GM12878 (cell line): Measurements from ENCODE around the gene NLRP9. TPM values are rescaled to one million over a fixed set of nuclear protein-coding genes. Genes with fewer than 3 reads are reported as not detected.

Experiments used
- ATAC-seq: fragments of 200-7000 bp; cut with Tn5 transposase; 3 replicates; pipeline ENCODE4 v1.9.1; 2020; ENCODE audit warnings: mild to moderate bottlenecking, moderate library complexity
- BruUV-seq: library from RNA; stranded (reverse); fragments of 400-500 nt; replicated peaks from 2 replicates; lab custom pipeline; 2021; lab: Mats Ljungman, UMichigan
- CTCF ChIA-PET: fragments of 300-600 bp; sonication (Branson Sonifier 250); formaldehyde crosslinking; extraction: SDS; loops from one replicate; lab custom pipeline; 2021; ENCODE audit warnings: inconsistent platforms; lab: Yijun Ruan, JAX
- POLR2A ChIA-PET: fragments of 350-600 bp; formaldehyde crosslinking; extraction: SDS; loops from one replicate; lab custom pipeline; 2021; ENCODE audit warnings: inconsistent platforms; lab: Charles Lee
- RAD21 ChIA-PET: fragments of 300-600 bp; sonication (Branson Sonifier 250); formaldehyde crosslinking; loops from one replicate; lab custom pipeline; 2023; ENCODE audit warnings: antibody characterized with exemption; ENCODE audit not compliant: unreplicated experiment; lab: Charles Lee
- SMC1A ChIA-PET: fragments of 300-600 bp; sonication (Branson Sonifier 250); formaldehyde crosslinking; loops from one replicate; lab custom pipeline; 2023; ENCODE audit not compliant: unreplicated experiment, uncharacterized antibody; lab: Charles Lee
- DNase-seq: peaks from one replicate; pipeline ENCODE4 v3.0.0-alpha.2; 2011; ENCODE audit warnings: low read depth, low spot score
- FAIRE-seq: peaks from 3 replicates; lab custom pipeline; 2011; peaks lifted over from hg19 to GRCh38; lab: Jason Lieb, UNC
- H2AFZ ChIP-seq: 2 replicates; pipeline ENCODE4 v1.6.0; 2011; ENCODE audit warnings: low read depth, low read length, control low read depth; ENCODE audit not compliant: control insufficient read depth
- H3K27ac ChIP-seq: 2 replicates; pipeline ENCODE4 v1.5.1; 2011; ENCODE audit warnings: control low read depth; ENCODE audit not compliant: control insufficient read depth, insufficient read depth
- H3K27me3 ChIP-seq, 2 experiments: replicated peaks in 1 of 2; 2 replicates each; pipeline versions ENCODE4 v1.6.0 to v1.6.1; 2011; ENCODE audit warnings: low read length in 1 of 2; ENCODE audit not compliant: control insufficient read depth in 2 of 2, insufficient read depth in 2 of 2
- H3K36me3 ChIP-seq, 2 experiments: 2 replicates each; pipeline ENCODE4 v1.5.1; 2011; ENCODE audit warnings: low read length in 1 of 2; ENCODE audit not compliant: control insufficient read depth in 2 of 2, insufficient read depth in 2 of 2
- H3K4me1 ChIP-seq: 2 replicates; pipeline ENCODE4 v1.6.1; 2011; ENCODE audit warnings: mild to moderate bottlenecking, low read length, moderate library complexity, mixed read lengths; ENCODE audit not compliant: control insufficient read depth, insufficient read depth
- H3K4me2 ChIP-seq: 2 replicates; pipeline ENCODE4 v1.6.0; 2011; ENCODE audit warnings: control low read depth; ENCODE audit not compliant: control insufficient read depth, insufficient read depth
- H3K4me3 ChIP-seq: fragments of 200-600 bp; sonication (generic); 2 replicates; pipeline ENCODE4 v1.5.1; 2016
- H3K79me2 ChIP-seq: 2 replicates; pipeline ENCODE4 v1.6.0; 2011; ENCODE audit warnings: low read length; ENCODE audit not compliant: control insufficient read depth, insufficient read depth
- H3K9ac ChIP-seq: 2 replicates; pipeline ENCODE4 v1.8.0; 2011; ENCODE audit warnings: low read length, control low read depth, mixed read lengths; ENCODE audit not compliant: control insufficient read depth, insufficient read depth
- H3K9me3 ChIP-seq: replicated peaks from 3 replicates; pipeline ENCODE4 v1.5.1; 2011; ENCODE audit warnings: mild to moderate bottlenecking, low read length; ENCODE audit not compliant: control insufficient read depth, insufficient read depth
- H4K20me1 ChIP-seq: 2 replicates; pipeline ENCODE4 v1.6.0; 2011; ENCODE audit not compliant: control insufficient read depth, insufficient read depth
- CUX1 ChIP-seq: IDR thresholded peaks from 2 replicates; pipeline ENCODE4 v1.6.1; 2012; ENCODE audit warnings: improper control_type of control experiment, low read depth, low read length; ENCODE audit not compliant: insufficient replicate concordance
- HDGF ChIP-seq: fragments of 450-650 bp; IDR thresholded peaks from 2 replicates; pipeline ENCODE4 v1.6.1; 2016; ENCODE audit warnings: antibody characterized with exemption
- KDM1A ChIP-seq: fragments of 200-600 bp; sonication (generic); IDR thresholded peaks from 2 replicates; pipeline ENCODE4 v1.6.1; 2016; ENCODE audit warnings: borderline replicate concordance
- LARP7 ChIP-seq: fragments of 450-650 bp; IDR thresholded peaks from 2 replicates; pipeline ENCODE4 v1.6.1; 2017; ENCODE audit warnings: mild to moderate bottlenecking
- MTA3 ChIP-seq: IDR thresholded peaks from 2 replicates; pipeline ENCODE4 v1.6.1; 2012; ENCODE audit warnings: low read length, inconsistent platforms, borderline replicate concordance
- NFYA ChIP-seq: IDR thresholded peaks from 2 replicates; pipeline ENCODE4 v1.6.1; 2011; ENCODE audit warnings: low read depth, mild to moderate bottlenecking, low read length, improper control_type of control experiment, borderline replicate concordance
- NR2C2 ChIP-seq: IDR thresholded peaks from 2 replicates; pipeline ENCODE4 v1.6.1; 2011; ENCODE audit warnings: borderline replicate concordance, low read depth; ENCODE audit not compliant: control insufficient read depth, insufficient read length
- NR2F1 ChIP-seq: fragments of 450-650 bp; conservative IDR thresholded peaks from 2 replicates; pipeline ENCODE4 v1.6.1; 2017; ENCODE audit warnings: mild to moderate bottlenecking
- POLR2AphosphoS2 ChIP-seq: IDR thresholded peaks from 2 replicates; pipeline ENCODE4 v1.6.1; 2011; ENCODE audit warnings: low read depth, mild to moderate bottlenecking, low read length, improper control_type of control experiment, moderate library complexity
- RELA ChIP-seq: fragments of 450-650 bp; IDR thresholded peaks from 2 replicates; pipeline ENCODE4 v1.8.0; 2014; ENCODE audit warnings: borderline replicate concordance; ENCODE audit not compliant: partially characterized antibody
- TARDBP ChIP-seq: IDR thresholded peaks from 2 replicates; pipeline ENCODE4 v1.6.1; 2016; ENCODE audit warnings: borderline replicate concordance
- TBL1XR1 ChIP-seq: IDR thresholded peaks from 2 replicates; pipeline ENCODE4 v1.6.1; 2012; ENCODE audit warnings: low read depth, low read length, improper control_type of control experiment
- TCF12 ChIP-seq: IDR thresholded peaks from 2 replicates; pipeline ENCODE4 v1.6.1; 2011; ENCODE audit warnings: low read depth, mild to moderate bottlenecking, low read length
- ZZZ3 ChIP-seq: IDR thresholded peaks from 2 replicates; pipeline ENCODE4 v1.6.1; 2011; ENCODE audit warnings: low read depth; ENCODE audit not compliant: control insufficient read depth, insufficient read length
- WGBS: methylation state at CpG from one replicate; pipeline ENCODE4 v1.1.6; 2016; ENCODE audit warnings: low lambda C conversion rate; ENCODE audit not compliant: insufficient replicate concordance, insufficient coverage; ENCODE audit errors: missing lambda C conversion rate; 5-methylcytosine and 5-hydroxymethylcytosine counted together
- in situ Hi-C: fragments of 300-500 bp; cut with MboI; formaldehyde crosslinking; loops from 9 replicates; pipeline ENCODE4 v1.14.3; 2018; ENCODE audit warnings: mixed read lengths
- intact Hi-C: fragments of 100-400 bp; cut with micrococcal nuclease; formaldehyde crosslinking; loops from one replicate; pipeline ENCODE4 v1.14.2; 2022; ENCODE audit not compliant: unreplicated experiment
- polyA plus RNA-seq, 11 experiments: library from polyadenylated mRNA; depleted of rRNA in 4 of 11; unstranded in 6 of 11; stranded (reverse) in 5 of 11; fragments of >200 nt; fragmentation: Nextera tagmentation in 4 of 11; fragmentation: Illumina TruSeq in 1 of 11; extraction: Ambion mirVana in 4 of 11; extraction: Trizol in 1 of 11; gene quantifications; 1 replicate in 1 of 11; 2 replicates in 10 of 11; pipeline versions ENCODE4 v1.2.1 to v1.2.3, GENCODE V29; 2011 to 2016; ENCODE audit warnings: inconsistent platforms in 2 of 11, missing spikeins in 2 of 11, low read depth in 1 of 11
- total RNA-seq, 4 experiments: library from RNA; depleted of rRNA in 3 of 4; stranded (reverse); fragments of >200 nt in 3 of 4; fragmentation: Illumina TruSeq in 1 of 4; extraction: Trizol in 1 of 4; gene quantifications; 2 replicates each; pipeline versions ENCODE4 v1.2.1 to v1.2.3, GENCODE V29; 2013 to 2021
- TF ChIP-seq, protein P1 (sequence below): fragments of 450-650 bp; IDR thresholded peaks from 2 replicates; pipeline ENCODE4 v1.6.1; 2017; ENCODE audit warnings: mild to moderate bottlenecking, low read depth, inconsistent platforms; ENCODE audit not compliant: poor library complexity, severe bottlenecking

The NLRP9 gene
- total and polyA plus RNA-seq, 10 of the 15 experiments (the other 5 are each of a cell fraction or from before 2014, with no cell fraction given) = not detected

GRCh38 chr19:55673889-55674288 is 64.3 kb downstream of the NLRP9 start (continued):
- TF ChIP-seq NR2C2 (no peak), TBL1XR1 (no peak)

- in situ Hi-C loops (loop anchor here (25.0 kb wide), 1 partner anchor 1536 kb away; the partner anchor contains the start of gene CNOT3), intact Hi-C loops (no loop called here)
- no peak for DNase-seq
- peaks cover 10% of the 10 kb centered on the region for H4K20me1 ChIP-seq
- TF ChIP-seq POLR2AphosphoS2 (no peak), TCF12 (no peak), MTA3 (no peak), RELA (no peak), NR2F1 (no peak), CUX1 (no peak), ZZZ3 (no peak), LARP7 (no peak), NFYA (no peak), HDGF (no peak), KDM1A (no peak), TARDBP (no peak)
- TF ChIP-seq, protein P1, sequence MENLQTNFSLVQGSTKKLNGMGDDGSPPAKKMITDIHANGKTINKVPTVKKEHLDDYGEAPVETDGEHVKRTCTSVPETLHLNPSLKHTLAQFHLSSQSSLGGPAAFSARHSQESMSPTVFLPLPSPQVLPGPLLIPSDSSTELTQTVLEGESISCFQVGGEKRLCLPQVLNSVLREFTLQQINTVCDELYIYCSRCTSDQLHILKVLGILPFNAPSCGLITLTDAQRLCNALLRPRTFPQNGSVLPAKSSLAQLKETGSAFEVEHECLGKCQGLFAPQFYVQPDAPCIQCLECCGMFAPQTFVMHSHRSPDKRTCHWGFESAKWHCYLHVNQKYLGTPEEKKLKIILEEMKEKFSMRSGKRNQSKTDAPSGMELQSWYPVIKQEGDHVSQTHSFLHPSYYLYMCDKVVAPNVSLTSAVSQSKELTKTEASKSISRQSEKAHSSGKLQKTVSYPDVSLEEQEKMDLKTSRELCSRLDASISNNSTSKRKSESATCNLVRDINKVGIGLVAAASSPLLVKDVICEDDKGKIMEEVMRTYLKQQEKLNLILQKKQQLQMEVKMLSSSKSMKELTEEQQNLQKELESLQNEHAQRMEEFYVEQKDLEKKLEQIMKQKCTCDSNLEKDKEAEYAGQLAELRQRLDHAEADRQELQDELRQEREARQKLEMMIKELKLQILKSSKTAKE = no peak
- no peaks in the 10 kb centered on the region for H3K9me3 ChIP-seq
- ATAC-seq = no peak
- H2AFZ ChIP-seq = no peak overlapping the region
- ChIA-PET RAD21 (interaction anchor here (0.7 kb wide), 1 partner anchor 16 kb away, joined by 4 read pairs; no protein-coding TSS in a partner anchor), SMC1A (interaction anchor here (0.7 kb wide), 1 partner anchor 134 kb away, joined by 3 read pairs; no protein-coding TSS in a partner anchor), POLR2A (interaction anchor here (1.2 kb wide), 1 partner anchor 16 kb away, joined by 3 read pairs; no protein-coding TSS in a partner anchor), CTCF (interaction anchor here (0.6 to 3.6 kb wide), 3 partner anchors 16 to 584 kb away, joined by 3 to 33 read pairs (median 4); no protein-coding TSS in a partner anchor)
- H3K4me1 ChIP-seq = peaks cover 12% of the 10 kb centered on the region
- no peak overlapping the region for H3K27ac ChIP-seq
- peaks cover 8 to 28% of the 10 kb centered on the region in 2 experiments; a peak in 3 of 4 replicates for H3K36me3 ChIP-seq
- FAIRE-seq = no peak
- no peak overlapping the region for H3K4me2 ChIP-seq
- WGBS = 93% methylated on average over 9 of the region's 9 CpGs
- BruUV-seq = no TSS peak
- H3K79me2 ChIP-seq = peaks cover 38% of the 10 kb centered on the region
- no peak overlapping the region for H3K4me3 ChIP-seq
- H3K9ac ChIP-seq = no peak overlapping the region
- no peaks in the 10 kb centered on the region for H3K27me3 ChIP-seq
These were observed 64.7 kb downstream of the NLRP9 start for GRCh38 chr19:55673465-55673864.
